ENCODE results near the gene PCBP2. TPM values are rescaled to one million over a fixed set of nuclear protein-coding genes. Genes with fewer than 3 reads are reported as not detected.

PCBP2 gene
- total RNA-seq, 3 donors from 2014 or later = 512 to 722 (median 529) TPM

GRCh38 chr12:53497461-53497860, 45.6 kb downstream of the PCBP2 start:
- Histone ChIP-seq H3K27me3 (no peaks in the 10 kb centered on the region), H3K27ac (peak overlapping the region; percentile 48 to 76), H3K4me1 (peaks cover 8 to 15% of the 10 kb centered on the region in 2 donors), H3K9me3 (no peaks in the 10 kb centered on the region), H3K4me3 (no peak overlapping the region), H3K36me3 (no peaks in the 10 kb centered on the region)
- intact Hi-C loops (cut with DNase I; ENCODE audit: low total_unique reads) = no loop called here
- no peak for DNase-seq (ENCODE audit: low spot score in 2 of 2)
- TF ChIP-seq POLR2AphosphoS5 (IDR thresholded peaks at IDR 0.05) = no peak
- TF ChIP-seq CTCF (IDR thresholded peaks at IDR 0.05) = no peak

- peak overlapping the region in 1 of 2 donors; percentile 100 for H3K27ac ChIP-seq
- H3K4me1 ChIP-seq = peaks cover 8 to 15% of the 10 kb centered on the region in 2 donors
- intact Hi-C loops (cut with DNase I; ENCODE audit: low total_unique reads) = no loop called here
- no peaks in the 10 kb centered on the region for H3K36me3 ChIP-seq
- no peak for DNase-seq (ENCODE audit: low spot score in 2 of 2)
- H3K27me3 ChIP-seq = no peaks in the 10 kb centered on the region
- no peaks in the 10 kb centered on the region for H3K9me3 ChIP-seq
- peak overlapping the region; percentile 63 to 70 (median 66) for H3K4me3 ChIP-seq
- TF ChIP-seq POLR2AphosphoS5 (IDR thresholded peaks at IDR 0.05) (no peak), POLR2A (IDR thresholded peaks at IDR 0.05) (no peak), CTCF (IDR thresholded peaks at IDR 0.05) (no peak)
Measured at GRCh38 chr12:53498235-53498630, 46.3 kb downstream of the PCBP2 start.

- Histone ChIP-seq H3K9me3 (no peaks in the 10 kb centered on the region), H3K27me3 (no peaks in the 10 kb centered on the region), H3K4me1 (peaks cover 7 to 8% of the 10 kb centered on the region in 2 donors), H3K36me3 (no peaks in the 10 kb centered on the region), H3K4me3 (peak within 1 kb of the TSS; percentile 63 to 70 (median 66)), H3K27ac (peak within 1 kb of the TSS; percentile 99 to 100)
- DNase-seq (ENCODE audit: low spot score in 2 of 2) = peak in 1 of 2 donors; percentile 62
- TF ChIP-seq POLR2AphosphoS5 (IDR thresholded peaks at IDR 0.05) (no peak), POLR2A (IDR thresholded peaks at IDR 0.05) (no peak), CTCF (IDR thresholded peaks at IDR 0.05) (no peak)
- intact Hi-C loops (cut with DNase I; ENCODE audit: low total_unique reads) = no loop called here
Measured at GRCh38 chr12:53499266-53500141, 47.6 kb downstream of the PCBP2 start, which contains the start of gene MAP3K12. Gene MAP3K12, minus strand, starts transcription at chr12:53499458. Its CDS starts 12,067 bp downstream, at chr12:53487391.

GRCh38 chr12:53500142-53500775, 48.4 kb downstream of the PCBP2 start:
- Histone ChIP-seq H3K27me3 (no peaks in the 10 kb centered on the region), H3K36me3 (no peaks in the 10 kb centered on the region), H3K4me3 (peak overlapping the region; percentile 63 to 70 (median 66)), H3K27ac (peak overlapping the region; percentile 99 to 100), H3K4me1 (peaks cover 7 to 8% of the 10 kb centered on the region in 2 donors), H3K9me3 (no peaks in the 10 kb centered on the region)
- intact Hi-C loops (cut with DNase I; ENCODE audit: low total_unique reads) = no loop called here
- TF ChIP-seq POLR2AphosphoS5 (IDR thresholded peaks at IDR 0.05) = peak; percentile 62 to 96 (median 85)
- TF ChIP-seq CTCF (IDR thresholded peaks at IDR 0.05) = no peak
- TF ChIP-seq POLR2A (IDR thresholded peaks at IDR 0.05) = peak; percentile 96
- peak in 1 of 2 donors; percentile 81 for DNase-seq (ENCODE audit: low spot score in 2 of 2)
